ENCODE data around the gene IRF2. TPM values are rescaled to one million over a fixed set of nuclear protein-coding genes. Genes with fewer than 3 reads are reported as not detected.
"Not testable (repeated sequence)": the region's sequence is repeated elsewhere in the genome, so short reads cannot be mapped to it uniquely, and the experiment has no call there.

The IRF2 gene
- total and polyA plus RNA-seq, 2 donors (not counting 1 experiment from before 2014, with no cell fraction given), result 67.8 to 68.2 TPM

- Histone ChIP-seq H3K79me2 (ENCODE audit: control insufficient read depth, insufficient read depth, low read length) (peaks cover 25% of the 10 kb centered on the region), H4K20me1 (ENCODE audit: control insufficient read depth, insufficient read depth, low read length, poor library complexity, severe bottlenecking) (no peaks in the 10 kb centered on the region), H2AFZ (ENCODE audit: insufficient read depth, low read depth, low read length, poor library complexity, severe bottlenecking) (peak overlapping the region; percentile 39), H3K4me3 (ENCODE audit: control extremely low read depth in 1 of 5, extremely low read depth in 1 of 5, insufficient read depth in 1 of 5, low read depth in 2 of 5, low read length in 4 of 5) (peak overlapping the region in 2 of 5 experiments; percentile 20 to 33), H3K27me3 (replicated peaks in 1 of 4; ENCODE audit: control extremely low read depth in 1 of 4, control insufficient read depth in 3 of 4, insufficient read depth in 4 of 4, low read length in 3 of 4) (no peaks in the 10 kb centered on the region), H3K9ac (ENCODE audit: low read length) (peak overlapping the region; percentile 27), H3K4me2 (replicated peaks; ENCODE audit: low read depth, low read length, poor library complexity, severe bottlenecking) (peak overlapping the region; percentile 83), H3K27ac (ENCODE audit: low read length in 2 of 2) (peak overlapping the region; percentile 9 to 76), H3K36me3 (replicated peaks in 1 of 2; ENCODE audit: control extremely low read depth in 1 of 2, control insufficient read depth in 1 of 2, extremely low read depth in 1 of 2, insufficient read depth in 2 of 2, low read length in 1 of 2) (peaks cover 3% of the 10 kb centered on the region in 2 experiments), H3K4me1 (ENCODE audit: control insufficient read depth in 2 of 2, insufficient read depth in 2 of 2, low read length in 2 of 2) (peaks cover 70 to 80% of the 10 kb centered on the region in 2 donors), H3K9me3 (ENCODE audit: control extremely low read depth in 1 of 3, control insufficient read depth in 2 of 3, insufficient read depth in 1 of 3, low read length in 2 of 3) (peaks cover 0 to 10% (median 7%) of the 10 kb centered on the region in 3 donors)
- Mint-ChIP-seq H3K4me3 (peak overlapping the region; percentile 53), H3K9me3 (ENCODE audit: insufficient read depth) (no peaks in the 10 kb centered on the region), H3K27me3 (no peaks in the 10 kb centered on the region), H3K27ac (peak overlapping the region; percentile 16), H3K4me1 (peaks cover 78% of the 10 kb centered on the region)
- DNase-seq (peak; percentile 39), ATAC-seq (ENCODE audit: low read depth) (no peak)
- TF ChIP-seq EZH2 (IDR thresholded peaks at IDR 0.05; ENCODE audit: borderline replicate concordance, insufficient read depth, low read depth, low read length, poor library complexity, severe bottlenecking), result no peak
- TF ChIP-seq CTCF (IDR thresholded peaks at IDR 0.05), result no peak
- intact Hi-C loops (cut with micrococcal nuclease), result loop anchor here (2.0 to 5.0 kb wide), 2 partner anchors 54 to 100 kb away; no protein-coding TSS in a partner anchor
- WGBS (ENCODE audit: insufficient coverage), result 3% methylated on average over 10 of the region's 12 CpGs
- POLR2A ChIA-PET, result interaction anchor here (0.6 kb wide), 2 partner anchors 99 to 102 kb away, joined by 3 to 7 read pairs; no protein-coding TSS in a partner anchor
- CTCF ChIA-PET, result interaction anchor here (1.3 to 3.6 kb wide), 5 partner anchors 23 to 117 kb away, joined by 3 to 13 read pairs (median 3); no protein-coding TSS in a partner anchor
Measured at GRCh38 chr4:184382189-184382846, 92.0 kb downstream of the IRF2 start.

- H3K27ac ChIP-seq (ENCODE audit: low read length in 2 of 2), result no peak overlapping the region
- H3K9me3 ChIP-seq (ENCODE audit: control extremely low read depth in 1 of 3, control insufficient read depth in 2 of 3, insufficient read depth in 1 of 3, low read length in 2 of 3), result peaks cover 0 to 15% (median 7%) of the 10 kb centered on the region in 3 donors
- H2AFZ ChIP-seq (ENCODE audit: insufficient read depth, low read depth, low read length, poor library complexity, severe bottlenecking), result no peak overlapping the region
- H3K4me1 ChIP-seq (ENCODE audit: control insufficient read depth in 2 of 2, insufficient read depth in 2 of 2, low read length in 2 of 2), result peaks cover 54 to 67% of the 10 kb centered on the region in 2 donors
- peaks cover 72% of the 10 kb centered on the region for H3K4me1 Mint-ChIP-seq
- no peak overlapping the region for H3K27ac Mint-ChIP-seq
- no peak overlapping the region for H3K4me2 ChIP-seq (replicated peaks; ENCODE audit: low read depth, low read length, poor library complexity, severe bottlenecking)
- peaks cover 25% of the 10 kb centered on the region for H3K79me2 ChIP-seq (ENCODE audit: control insufficient read depth, insufficient read depth, low read length)
- TF ChIP-seq CTCF (IDR thresholded peaks at IDR 0.05), result no peak
- no peak for TF ChIP-seq EZH2 (IDR thresholded peaks at IDR 0.05; ENCODE audit: borderline replicate concordance, insufficient read depth, low read depth, low read length, poor library complexity, severe bottlenecking)
- H3K9ac ChIP-seq (ENCODE audit: low read length), result no peak overlapping the region
- intact Hi-C loops (cut with micrococcal nuclease), result loop anchor here (5.0 kb wide), 1 partner anchor 98 kb away; no protein-coding TSS in a partner anchor
- peaks cover 0 to 3% of the 10 kb centered on the region in 2 experiments for H3K36me3 ChIP-seq (replicated peaks in 1 of 2; ENCODE audit: control extremely low read depth in 1 of 2, control insufficient read depth in 1 of 2, extremely low read depth in 1 of 2, insufficient read depth in 2 of 2, low read length in 1 of 2)
- H3K27me3 ChIP-seq (replicated peaks in 1 of 4; ENCODE audit: control extremely low read depth in 1 of 4, control insufficient read depth in 3 of 4, insufficient read depth in 4 of 4, low read length in 3 of 4), result no peaks in the 10 kb centered on the region
- H3K4me3 Mint-ChIP-seq, result no peak overlapping the region
- ATAC-seq (ENCODE audit: low read depth) (no peak), DNase-seq (no peak)
- H3K4me3 ChIP-seq (ENCODE audit: control extremely low read depth in 1 of 5, extremely low read depth in 1 of 5, insufficient read depth in 1 of 5, low read depth in 2 of 5, low read length in 4 of 5), result no peak overlapping the region
- no peaks in the 10 kb centered on the region for H3K27me3 Mint-ChIP-seq
- H3K9me3 Mint-ChIP-seq (ENCODE audit: insufficient read depth), result no peaks in the 10 kb centered on the region
- ChIA-PET CTCF (no interaction called here), POLR2A (interaction anchor here (0.6 kb wide), 1 partner anchor 94 kb away, joined by 3 read pairs; no protein-coding TSS in a partner anchor)
- no peaks in the 10 kb centered on the region for H4K20me1 ChIP-seq (ENCODE audit: control insufficient read depth, insufficient read depth, low read length, poor library complexity, severe bottlenecking)
- 67% methylated on average over 3 of the region's 4 CpGs for WGBS (ENCODE audit: insufficient coverage)
Measured at GRCh38 chr4:184380707-184381106, 93.6 kb downstream of the IRF2 start.

- DNase-seq; CTCF ChIA-PET; H3K9me3 Mint-ChIP-seq (ENCODE audit: insufficient read depth); H3K27ac ChIP-seq (ENCODE audit: low read length in 2 of 2); POLR2A ChIA-PET; ATAC-seq (ENCODE audit: low read depth); H3K36me3 ChIP-seq (replicated peaks in 1 of 2; ENCODE audit: control extremely low read depth in 1 of 2, control insufficient read depth in 1 of 2, extremely low read depth in 1 of 2, insufficient read depth in 2 of 2, low read length in 1 of 2); H3K4me3 Mint-ChIP-seq; H3K9ac ChIP-seq (ENCODE audit: low read length); H3K4me2 ChIP-seq (replicated peaks; ENCODE audit: low read depth, low read length, poor library complexity, severe bottlenecking); H3K27me3 Mint-ChIP-seq; H3K4me3 ChIP-seq (ENCODE audit: control extremely low read depth in 1 of 5, extremely low read depth in 1 of 5, insufficient read depth in 1 of 5, low read depth in 2 of 5, low read length in 4 of 5); H2AFZ ChIP-seq (ENCODE audit: insufficient read depth, low read depth, low read length, poor library complexity, severe bottlenecking); H4K20me1 ChIP-seq (ENCODE audit: control insufficient read depth, insufficient read depth, low read length, poor library complexity, severe bottlenecking); H3K27ac Mint-ChIP-seq; H3K27me3 ChIP-seq (replicated peaks in 1 of 4; ENCODE audit: control extremely low read depth in 1 of 4, control insufficient read depth in 3 of 4, insufficient read depth in 4 of 4, low read length in 3 of 4): not testable (repeated sequence)
- peaks cover 0 to 18% (median 7%) of the 10 kb centered on the region in 3 donors for H3K9me3 ChIP-seq (ENCODE audit: control extremely low read depth in 1 of 3, control insufficient read depth in 2 of 3, insufficient read depth in 1 of 3, low read length in 2 of 3)
- peaks cover 49 to 64% of the 10 kb centered on the region in 2 donors for H3K4me1 ChIP-seq (ENCODE audit: control insufficient read depth in 2 of 2, insufficient read depth in 2 of 2, low read length in 2 of 2)
- WGBS (ENCODE audit: insufficient coverage), result no CpG with 5 or more reads among the region's 5 CpGs
- peaks cover 71% of the 10 kb centered on the region for H3K4me1 Mint-ChIP-seq
- peaks cover 25% of the 10 kb centered on the region for H3K79me2 ChIP-seq (ENCODE audit: control insufficient read depth, insufficient read depth, low read length)
- intact Hi-C loops (cut with micrococcal nuclease), result loop anchor here (5.0 kb wide), 1 partner anchor 98 kb away; no protein-coding TSS in a partner anchor
Measured at GRCh38 chr4:184380214-184380613, 94.1 kb downstream of the IRF2 start.
